Natural killer cell (primary cell): ENCODE measurements around the gene CPSF2. TPM values are rescaled to one million over a fixed set of nuclear protein-coding genes. Genes with fewer than 3 reads are reported as not detected.

ENCODE experiments used
- ATAC-seq, 3 donors: fragments of 150-1000 bp in 2 of 3; fragments of 200-7000 bp in 1 of 3; cut with Tn5 transposase; 1 replicate in 1 of 3; 2 replicates in 2 of 3; pipeline ENCODE4 v1.10.0; 2021; ENCODE audit warnings: mild to moderate bottlenecking in 2 of 3, moderate library complexity in 2 of 3
- DNase-seq, 2 donors: peaks; one replicate each; pipeline versions ENCODE4 v3.0.0 to v3.0.0-alpha.2; 2013 to 2021; ENCODE audit warnings: mixed read lengths in 1 of 2
- H3K27ac ChIP-seq: one replicate; pipeline ENCODE4 v1.5.1; 2013; ENCODE audit warnings: mild to moderate bottlenecking, low read length
- H3K27me3 ChIP-seq: one replicate; pipeline ENCODE4 v1.6.1; 2013; ENCODE audit warnings: low read length; ENCODE audit not compliant: control insufficient read depth, insufficient read depth
- H3K36me3 ChIP-seq: one replicate; pipeline ENCODE4 v1.6.1; 2013; ENCODE audit warnings: low read length; ENCODE audit not compliant: control insufficient read depth, insufficient read depth
- H3K4me1 ChIP-seq: one replicate; pipeline ENCODE4 v1.6.1; 2013; ENCODE audit warnings: low read length; ENCODE audit not compliant: control insufficient read depth, insufficient read depth
- H3K4me3 ChIP-seq: one replicate; pipeline ENCODE4 v1.5.1; 2013; ENCODE audit warnings: low read length
- H3K9me3 ChIP-seq: one replicate; pipeline ENCODE4 v1.6.1; 2013; ENCODE audit warnings: low read length; ENCODE audit not compliant: control insufficient read depth, insufficient read depth
- H3K27ac Mint-ChIP-seq, 2 donors: one replicate each; pipeline ENCODE4 v1.8.0; 2022; ENCODE audit warnings: mild to moderate bottlenecking in 2 of 2, mixed read lengths in 2 of 2, moderate library complexity in 1 of 2
- H3K27me3 Mint-ChIP-seq, 2 donors: one replicate each; pipeline ENCODE4 v1.8.0; 2022; ENCODE audit warnings: low read depth in 2 of 2, mixed read lengths in 2 of 2
- H3K36me3 Mint-ChIP-seq: one replicate; pipeline ENCODE4 v1.8.0; 2022; ENCODE audit warnings: mixed read lengths
- H3K4me1 Mint-ChIP-seq, 2 donors: one replicate each; pipeline ENCODE4 v1.8.0; 2022; ENCODE audit warnings: mixed read lengths in 2 of 2
- H3K4me3 Mint-ChIP-seq: one replicate; pipeline ENCODE4 v1.8.0; 2022; ENCODE audit warnings: mild to moderate bottlenecking, moderate library complexity, mixed read lengths
- H3K9me3 Mint-ChIP-seq, 2 donors: one replicate each; pipeline ENCODE4 v1.8.0; 2022; ENCODE audit warnings: mixed read lengths in 2 of 2
- CTCF ChIP-seq: fragments of 200-600 bp; IDR thresholded peaks from one replicate; pipeline ENCODE4 v1.8.0; 2022; ENCODE audit warnings: antibody characterized with exemption
- WGBS: methylation state at CpG from one replicate; pipeline ENCODE4 v1.1.7; 2013; ENCODE audit warnings: missing lambda C conversion rate; ENCODE audit not compliant: insufficient coverage; 5-methylcytosine and 5-hydroxymethylcytosine counted together
- intact Hi-C: fragments of 100-400 bp; cut with micrococcal nuclease; formaldehyde crosslinking; loops from one replicate; pipeline ENCODE4 v1.14.2; 2022
- total RNA-seq, 4 donors: library from RNA; stranded (reverse); fragments of 120-200 nt in 1 of 4; gene quantifications; one replicate each; pipeline versions ENCODE4 v1.2.3 to v1.2.4, GENCODE V29; 2013 to 2022

Gene CPSF2
- total RNA-seq, 3 donors from 2014 or later (not counting 1 experiment from before 2014, with no cell fraction given), result 24.2 to 39.8 (median 28.6) TPM

GRCh38 chr14:92161521-92161920 is 39.8 kb downstream of the CPSF2 start:
- TF ChIP-seq CTCF, result no peak
- ATAC-seq (no peak), DNase-seq (no peak)
- Histone ChIP-seq H3K36me3 (peaks cover 67% of the 10 kb centered on the region), H3K4me1 (no peaks in the 10 kb centered on the region), H3K27ac (no peak overlapping the region), H3K4me3 (no peak overlapping the region), H3K9me3 (no peaks in the 10 kb centered on the region), H3K27me3 (no peaks in the 10 kb centered on the region)
- H3K36me3 Mint-ChIP-seq, result peaks cover 38% of the 10 kb centered on the region
- no peak overlapping the region for H3K4me3 Mint-ChIP-seq
- 83% methylated on average over 2 of the region's 3 CpGs for WGBS
- H3K4me1 Mint-ChIP-seq, result no peaks in the 10 kb centered on the region
- intact Hi-C loops, result no loop called here
- peaks cover 0 to 3% of the 10 kb centered on the region in 2 donors for H3K9me3 Mint-ChIP-seq
- H3K27me3 Mint-ChIP-seq, result no peaks in the 10 kb centered on the region
- no peak overlapping the region for H3K27ac Mint-ChIP-seq

GRCh38 chr14:92164958-92165357 is 43.2 kb downstream of the CPSF2 start:
- TF ChIP-seq CTCF, result no peak
- Mint-ChIP-seq H3K27me3 (no peaks in the 10 kb centered on the region), H3K9me3 (peaks cover 0 to 3% of the 10 kb centered on the region in 2 donors), H3K27ac (no peak overlapping the region), H3K4me3 (no peak overlapping the region), H3K36me3 (peaks cover 26% of the 10 kb centered on the region), H3K4me1 (no peaks in the 10 kb centered on the region)
- Histone ChIP-seq H3K4me3 (no peak overlapping the region), H3K4me1 (no peaks in the 10 kb centered on the region), H3K9me3 (no peaks in the 10 kb centered on the region), H3K36me3 (peaks cover 34% of the 10 kb centered on the region), H3K27ac (no peak overlapping the region), H3K27me3 (no peaks in the 10 kb centered on the region)
- intact Hi-C loops, result no loop called here
- WGBS, result 93% methylated on average over 2 of the region's 2 CpGs
- DNase-seq (no peak), ATAC-seq (no peak)

GRCh38 chr14:92173668-92174067 is 51.9 kb downstream of the CPSF2 start:
- Histone ChIP-seq H3K27ac (no peak overlapping the region), H3K9me3 (no peaks in the 10 kb centered on the region), H3K36me3 (peaks cover 4% of the 10 kb centered on the region), H3K4me3 (no peak overlapping the region), H3K27me3 (no peaks in the 10 kb centered on the region), H3K4me1 (no peaks in the 10 kb centered on the region)
- Mint-ChIP-seq H3K27ac (no peak overlapping the region), H3K36me3 (no peaks in the 10 kb centered on the region), H3K4me3 (no peak overlapping the region), H3K27me3 (no peaks in the 10 kb centered on the region), H3K9me3 (no peaks in the 10 kb centered on the region), H3K4me1 (no peaks in the 10 kb centered on the region)
- TF ChIP-seq CTCF, result no peak
- 100% methylated on average over 2 of the region's 2 CpGs for WGBS
- no peak for DNase-seq
- intact Hi-C loops, result no loop called here
- ATAC-seq, result no peak

DNA sequence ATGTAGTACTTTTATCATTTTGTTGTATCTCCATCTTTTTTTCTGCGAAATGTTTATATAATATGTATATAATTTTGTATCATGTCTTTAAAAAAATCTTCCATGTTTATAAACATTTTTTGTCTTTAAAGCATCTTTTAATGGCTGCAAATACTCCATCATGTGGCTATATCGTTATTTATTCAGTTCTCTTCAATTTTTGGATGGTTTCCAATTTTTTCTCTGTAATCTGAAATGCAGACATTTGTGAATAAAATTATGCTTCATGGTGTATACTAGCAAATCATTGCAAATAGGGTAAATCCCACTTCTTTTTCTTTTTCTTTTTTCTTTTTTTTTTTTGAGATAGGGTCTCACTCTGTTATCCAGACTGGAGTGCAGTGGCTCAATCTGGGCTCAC is 54.0 kb downstream of the CPSF2 start:
- Histone ChIP-seq H3K36me3 (no peaks in the 10 kb centered on the region), H3K9me3 (peaks cover 3% of the 10 kb centered on the region), H3K27me3 (no peaks in the 10 kb centered on the region), H3K4me3 (no peak overlapping the region), H3K4me1 (no peaks in the 10 kb centered on the region), H3K27ac (no peak overlapping the region)
- intact Hi-C loops, result no loop called here
- Mint-ChIP-seq H3K27me3 (no peaks in the 10 kb centered on the region), H3K9me3 (peaks cover 0 to 2% of the 10 kb centered on the region in 2 donors), H3K27ac (no peak overlapping the region), H3K36me3 (no peaks in the 10 kb centered on the region), H3K4me1 (no peaks in the 10 kb centered on the region), H3K4me3 (no peak overlapping the region)
- WGBS, result no CpG with 5 or more reads among the region's 2 CpGs
- no peak for ATAC-seq
- DNase-seq, result no peak
- TF ChIP-seq CTCF, result no peak
